GM18870 (cell line): ENCODE data around the gene SLCO4A1.
A peak's percentile ranks its signal among the peaks of the same experiment; 100 is the strongest.

Source experiments
- ATAC-seq: cut with Tn5 transposase; IDR thresholded peaks from one replicate; pipeline ENCODE4 v1.9.1; 2021; ENCODE audit warnings: moderate library complexity; ENCODE audit not compliant: unreplicated experiment

SLCO4A1 gene

DNA sequence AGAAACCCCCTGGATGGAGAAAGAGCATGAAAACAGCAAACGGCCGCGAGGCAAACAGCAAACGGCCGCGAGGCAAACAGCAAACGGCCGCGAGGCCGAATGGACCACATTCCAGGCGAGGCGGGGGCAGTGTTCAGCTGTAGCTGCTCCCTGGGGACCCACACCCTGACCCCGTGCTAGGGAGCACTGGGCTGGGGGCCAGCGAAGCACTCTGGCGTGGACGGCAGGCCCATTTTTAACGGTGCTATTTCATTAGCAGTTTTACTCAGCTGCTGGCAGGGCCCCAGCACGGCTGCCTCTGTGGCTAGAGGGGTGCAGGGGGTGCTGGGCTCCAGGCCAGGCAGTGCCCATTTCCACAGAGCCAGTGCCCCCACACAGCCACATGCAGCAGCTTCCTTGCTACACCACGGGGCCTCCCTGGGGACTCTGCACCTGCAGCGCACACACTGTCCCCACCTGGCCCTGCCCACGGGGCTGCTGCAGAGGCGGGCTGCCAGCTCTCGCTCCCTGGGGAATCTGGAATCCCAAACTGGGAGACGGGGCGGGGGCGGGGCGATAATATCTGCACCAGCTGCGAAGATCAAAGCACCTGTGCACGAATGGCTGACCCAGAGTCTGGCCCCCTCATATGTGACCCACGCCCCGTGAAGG lies 35.6 kb upstream of the SLCO4A1 start:
- ATAC-seq: no peak

DNA sequence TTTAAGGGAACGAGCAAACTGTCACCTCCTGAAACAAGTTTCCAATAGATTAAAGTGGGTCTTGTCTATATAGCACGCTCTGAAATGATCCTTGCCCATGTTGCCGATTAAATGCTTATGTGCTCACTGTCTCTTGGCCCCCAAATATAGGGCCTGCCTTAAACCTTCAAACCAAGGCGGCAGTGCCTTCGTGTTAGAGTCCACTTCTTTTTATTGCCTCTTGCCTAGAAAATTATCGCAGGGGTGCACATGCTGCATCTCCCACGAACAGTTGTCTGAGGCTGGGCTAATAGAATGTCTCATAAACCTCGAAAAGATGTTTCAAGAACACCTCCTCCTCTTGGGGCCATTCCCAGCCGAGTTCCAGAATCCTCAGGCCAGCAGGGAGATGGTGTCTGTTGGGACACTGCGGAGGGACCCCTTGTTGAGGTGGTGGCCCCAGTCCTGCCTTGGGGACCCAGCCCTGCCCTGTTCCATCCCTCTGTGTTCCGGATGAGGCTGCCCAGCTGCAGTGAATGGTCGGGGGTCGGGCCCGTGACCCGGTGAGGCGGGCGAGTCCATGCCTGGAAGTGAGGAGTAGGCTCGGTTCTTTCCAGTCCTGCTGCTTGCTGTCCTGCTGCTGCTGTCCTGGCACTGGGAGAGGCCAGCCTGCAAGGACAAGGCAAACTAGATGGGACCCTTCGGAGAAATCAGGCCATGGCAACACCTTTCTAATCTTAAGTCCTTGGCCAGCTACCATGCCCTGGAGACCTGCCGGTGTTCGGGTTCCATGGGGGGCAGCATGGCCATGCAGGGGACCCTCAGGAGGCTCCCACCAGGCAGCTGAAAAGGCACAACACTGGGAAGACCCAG lies 34.7 kb upstream of the SLCO4A1 start:
- ATAC-seq: no peak

DNA sequence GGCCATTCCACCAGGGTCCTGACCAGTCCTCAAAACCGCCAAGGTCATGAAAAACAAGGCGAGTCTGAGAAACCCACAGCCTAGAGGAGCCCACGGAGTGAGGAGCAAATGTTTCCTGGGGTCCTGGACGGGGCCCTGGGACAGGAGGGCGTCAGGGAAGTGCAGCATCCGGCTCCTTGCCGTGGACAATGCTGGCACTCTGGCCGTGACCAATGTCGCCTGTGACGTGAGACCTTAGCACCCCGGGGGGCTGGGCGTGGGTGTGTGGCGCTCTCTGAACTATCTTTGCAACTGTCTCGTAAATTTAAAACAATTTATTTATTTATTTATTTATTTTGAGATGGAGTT lies 34.1 kb upstream of the SLCO4A1 start:
- no peak for ATAC-seq

DNA sequence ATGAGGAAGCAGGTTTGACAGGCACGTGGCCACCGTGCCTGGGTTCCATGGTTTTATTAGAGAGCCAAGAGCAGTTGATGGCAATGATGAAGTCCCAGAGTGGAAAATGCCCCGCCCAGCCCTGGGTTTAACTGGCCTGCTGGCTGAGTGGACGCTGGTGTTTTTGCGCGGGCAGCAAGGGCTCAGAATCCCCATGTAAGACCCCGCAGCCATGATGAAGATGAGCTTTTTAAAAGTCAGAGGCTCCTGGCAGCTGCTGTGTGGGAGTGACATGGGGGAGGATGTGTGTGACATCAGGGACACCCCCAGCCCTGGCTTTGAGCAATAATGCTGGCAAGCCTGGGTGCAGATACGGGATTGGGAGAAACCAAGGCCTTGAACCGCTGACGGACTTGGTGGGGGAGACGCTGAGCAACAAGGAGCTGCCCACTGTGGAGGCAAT lies 33.0 kb upstream of the SLCO4A1 start:
- no peak for ATAC-seq

DNA sequence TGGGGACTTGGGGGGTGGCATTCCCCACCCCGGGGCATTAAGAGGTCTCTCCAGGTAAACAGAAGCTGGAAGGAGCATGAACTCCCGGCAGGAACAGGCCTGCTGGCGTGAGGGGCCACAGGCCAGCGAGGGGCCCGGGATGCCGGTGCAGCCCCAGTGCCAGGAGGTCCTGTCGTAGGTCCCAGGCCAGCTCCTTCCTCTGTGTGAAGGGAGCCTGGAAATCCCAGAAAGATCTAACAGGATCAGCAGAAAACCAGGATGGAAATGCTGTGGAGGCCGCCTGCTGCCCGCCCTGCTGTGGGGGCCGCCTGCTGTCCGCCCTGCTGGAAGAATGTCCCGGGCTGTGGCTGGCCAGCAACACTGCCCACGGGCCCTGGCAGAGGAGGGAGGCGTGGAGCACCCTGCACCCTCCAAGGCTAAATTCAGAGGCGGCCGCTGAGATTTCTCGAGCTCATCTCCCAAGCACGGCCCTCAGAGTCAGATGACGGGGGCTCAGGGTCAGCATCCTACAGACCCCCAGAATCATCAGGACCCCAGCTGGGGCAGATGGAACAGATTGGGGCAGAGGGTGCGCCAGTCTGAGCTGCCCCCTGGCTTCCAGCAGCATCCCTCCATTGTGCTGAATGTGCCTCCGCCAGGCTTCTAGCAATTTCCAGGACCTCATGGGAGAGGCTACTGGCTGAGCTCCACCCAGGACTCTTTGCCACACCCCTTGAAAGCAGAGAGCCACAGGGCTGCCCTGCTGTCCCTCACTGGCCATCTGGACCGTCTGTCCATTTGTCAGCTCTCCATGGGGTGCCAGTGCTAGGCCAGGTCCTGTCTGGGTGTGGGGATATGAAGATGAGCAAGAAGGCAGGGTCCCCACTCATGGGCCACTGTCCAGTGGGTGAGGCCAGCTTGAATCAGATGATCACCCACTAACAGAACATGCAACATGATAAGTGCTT lies 32.2 kb upstream of the SLCO4A1 start:
- ATAC-seq: no peak

DNA sequence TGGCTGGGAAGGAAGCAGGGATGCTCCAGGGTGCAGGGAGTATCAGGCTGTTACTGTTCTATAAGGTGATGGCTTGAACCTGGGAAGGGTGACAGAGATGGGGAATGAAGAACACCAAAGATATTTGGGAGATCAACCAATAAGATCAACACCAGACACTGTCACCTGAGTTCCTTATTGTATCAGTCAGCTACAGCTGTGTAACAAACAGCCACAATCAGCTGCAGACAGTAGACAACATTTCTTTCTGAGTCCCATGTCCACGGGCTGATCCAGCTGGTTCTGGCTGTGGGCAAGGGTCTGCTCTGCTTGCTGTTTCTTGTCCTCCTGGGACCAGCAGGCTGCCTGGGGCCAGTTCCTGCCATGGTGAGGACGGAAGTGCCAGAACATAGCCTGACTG lies 31.3 kb upstream of the SLCO4A1 start:
- no peak for ATAC-seq

DNA sequence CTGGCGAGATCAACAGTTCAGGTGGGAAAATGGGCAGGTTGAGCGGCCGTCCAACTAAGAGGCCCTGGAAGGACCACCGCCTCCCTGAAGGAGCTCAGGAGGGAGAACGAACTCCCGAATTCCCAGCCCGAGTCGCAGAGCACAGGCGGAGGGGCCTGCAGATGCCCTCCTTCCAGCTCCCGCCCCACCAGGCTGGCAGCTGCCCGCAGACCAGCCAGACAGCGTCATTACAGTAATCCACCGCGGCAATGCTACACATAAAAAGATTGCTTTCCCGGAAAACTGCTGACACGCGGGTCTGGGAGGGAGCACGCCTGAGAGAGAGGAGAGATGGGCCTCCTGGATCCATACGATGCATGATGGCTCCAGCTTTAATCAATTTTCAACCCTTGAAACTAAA lies 30.5 kb upstream of the SLCO4A1 start:
- ATAC-seq: no peak

DNA sequence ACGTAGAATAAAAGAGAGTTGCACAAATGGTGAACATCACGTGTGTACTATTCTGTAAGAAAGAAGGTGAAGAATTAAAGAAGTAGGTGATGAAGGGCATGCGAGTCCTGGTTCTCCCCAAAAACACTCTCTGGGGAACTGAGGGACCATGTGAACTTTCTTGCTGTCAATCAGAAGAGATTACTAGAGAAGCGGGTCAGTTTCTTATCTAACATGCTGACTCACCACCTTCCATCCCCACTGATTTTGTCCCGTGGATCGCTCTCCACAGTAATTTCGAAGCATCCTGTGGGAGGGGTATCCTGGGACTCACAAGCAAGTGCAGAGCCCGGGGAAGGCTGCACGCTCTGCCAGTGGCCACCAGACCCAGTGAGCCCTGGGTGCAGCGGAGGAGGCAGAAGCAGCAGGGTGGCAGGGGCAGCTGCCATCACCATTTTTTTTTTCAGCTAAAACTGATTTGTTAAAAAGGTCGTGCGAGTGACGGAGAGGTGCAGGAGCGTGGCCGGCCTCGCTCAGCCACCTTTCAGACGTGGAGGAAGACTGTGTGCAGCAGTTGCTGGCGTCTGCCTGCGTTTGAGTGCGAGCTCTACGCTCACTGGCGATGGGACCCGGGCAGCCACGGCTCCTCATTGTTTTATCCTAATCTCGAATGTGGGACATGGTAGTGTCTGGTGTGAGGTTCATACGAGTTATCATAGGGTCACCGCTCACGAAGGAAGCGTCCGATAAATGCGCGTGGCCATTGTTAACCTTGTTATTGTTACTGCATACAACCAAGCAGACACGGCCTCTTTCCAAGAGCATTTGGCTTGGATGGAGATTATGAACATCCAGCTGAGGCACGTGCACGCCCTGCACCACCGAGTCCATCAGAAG lies 28.0 kb upstream of the SLCO4A1 start:
- ATAC-seq: no peak

DNA sequence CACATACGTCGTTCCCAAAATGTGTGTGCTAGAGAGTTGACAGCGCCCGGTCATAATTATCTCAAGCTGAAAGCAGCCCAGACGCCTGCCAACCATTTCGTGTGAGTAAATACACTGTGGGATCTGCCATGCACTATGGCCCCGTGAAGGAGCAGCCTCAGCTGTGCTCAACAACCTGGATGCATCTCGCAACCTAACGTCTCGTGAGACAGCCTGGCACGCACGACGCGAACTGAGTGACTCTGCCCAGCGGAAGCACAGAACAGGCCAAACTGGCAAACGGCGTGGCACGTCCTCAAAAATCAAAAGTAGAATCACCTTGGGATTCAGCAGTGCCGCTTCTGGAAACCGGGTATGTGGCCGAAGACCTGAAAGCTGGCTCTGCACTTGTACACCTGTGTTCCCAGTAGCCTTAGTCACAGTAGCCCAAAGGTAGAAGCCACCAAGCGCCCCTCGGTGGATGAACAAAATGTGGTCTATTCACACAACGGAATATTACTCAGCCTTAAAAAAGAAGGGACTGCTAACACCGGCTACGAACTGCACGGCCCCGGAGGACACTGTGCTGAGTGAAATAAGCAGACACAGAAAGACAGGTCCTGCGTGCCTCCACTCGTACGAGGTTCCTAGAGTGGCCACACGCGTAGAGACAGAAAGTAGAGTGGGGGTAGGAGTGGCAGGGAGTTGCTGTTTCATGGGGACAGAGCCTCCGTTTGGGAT lies 27.2 kb upstream of the SLCO4A1 start:
- ATAC-seq: no peak

DNA sequence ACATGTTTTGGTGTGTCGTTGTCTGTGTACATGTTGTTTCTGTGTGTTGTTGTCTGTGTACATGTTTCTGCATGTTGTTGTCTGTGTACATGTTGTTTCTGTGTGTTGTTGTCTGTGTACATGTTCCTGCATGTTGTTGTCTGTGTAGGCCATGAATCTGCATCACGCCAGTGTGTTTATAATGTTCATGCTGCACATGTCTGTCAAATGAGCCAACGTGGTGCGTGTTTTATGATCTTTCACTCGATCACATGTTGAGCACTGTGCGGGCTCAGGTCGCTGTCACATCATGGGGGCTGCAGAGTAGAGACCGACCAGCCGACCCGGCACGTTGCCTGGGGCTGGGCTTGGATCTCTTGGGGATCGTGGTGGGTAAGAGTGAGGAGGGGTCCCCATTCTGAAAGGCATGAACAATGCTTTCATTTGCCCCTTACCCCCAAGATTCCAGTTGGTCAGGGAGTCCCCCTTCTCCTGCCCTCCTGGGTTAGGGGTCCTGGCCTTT lies 26.5 kb upstream of the SLCO4A1 start:
- no peak for ATAC-seq

DNA sequence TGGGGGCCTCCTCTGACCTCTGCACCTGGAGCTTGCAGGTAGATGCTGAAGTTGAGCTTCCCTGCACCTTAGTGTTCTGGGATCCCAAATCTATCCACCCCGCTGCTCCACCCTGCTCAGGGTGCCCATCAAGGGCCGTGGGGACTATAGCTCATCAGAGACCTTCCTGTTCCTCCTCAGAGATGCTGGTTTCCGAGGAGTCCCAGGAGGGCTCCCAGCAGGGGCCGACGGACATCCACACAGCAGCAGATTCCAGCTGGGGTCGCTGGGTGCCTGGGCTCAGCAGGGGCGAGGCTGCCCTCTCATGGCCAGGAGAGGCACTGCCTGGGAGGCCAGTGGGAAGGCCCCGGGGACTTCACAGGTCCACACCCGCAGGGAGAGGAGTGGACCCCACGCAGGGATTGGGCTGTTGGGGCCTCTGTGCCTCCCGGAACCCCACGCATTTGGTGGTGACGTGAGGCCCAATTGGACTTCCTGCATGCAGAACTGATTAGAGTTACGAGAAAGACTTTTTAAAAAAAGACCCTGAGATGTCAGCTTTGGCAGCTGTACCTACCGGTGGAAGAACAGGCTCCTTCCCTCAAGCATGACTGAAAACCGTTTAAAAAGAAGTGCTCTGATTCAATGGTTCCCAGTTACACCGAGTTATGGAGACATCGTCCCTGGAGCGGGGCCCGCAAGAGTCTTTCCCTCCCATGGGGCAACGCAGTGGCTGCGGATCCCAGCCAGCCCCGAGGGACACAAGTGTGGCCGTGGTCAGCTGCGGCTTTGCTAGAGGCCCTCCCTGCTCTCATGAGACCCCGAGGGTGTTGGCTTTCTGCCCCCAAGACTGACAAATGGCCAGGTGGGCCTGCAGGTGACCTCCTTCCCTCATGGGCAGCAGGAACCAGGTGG lies 25.3 kb upstream of the SLCO4A1 start:
- no peak for ATAC-seq

DNA sequence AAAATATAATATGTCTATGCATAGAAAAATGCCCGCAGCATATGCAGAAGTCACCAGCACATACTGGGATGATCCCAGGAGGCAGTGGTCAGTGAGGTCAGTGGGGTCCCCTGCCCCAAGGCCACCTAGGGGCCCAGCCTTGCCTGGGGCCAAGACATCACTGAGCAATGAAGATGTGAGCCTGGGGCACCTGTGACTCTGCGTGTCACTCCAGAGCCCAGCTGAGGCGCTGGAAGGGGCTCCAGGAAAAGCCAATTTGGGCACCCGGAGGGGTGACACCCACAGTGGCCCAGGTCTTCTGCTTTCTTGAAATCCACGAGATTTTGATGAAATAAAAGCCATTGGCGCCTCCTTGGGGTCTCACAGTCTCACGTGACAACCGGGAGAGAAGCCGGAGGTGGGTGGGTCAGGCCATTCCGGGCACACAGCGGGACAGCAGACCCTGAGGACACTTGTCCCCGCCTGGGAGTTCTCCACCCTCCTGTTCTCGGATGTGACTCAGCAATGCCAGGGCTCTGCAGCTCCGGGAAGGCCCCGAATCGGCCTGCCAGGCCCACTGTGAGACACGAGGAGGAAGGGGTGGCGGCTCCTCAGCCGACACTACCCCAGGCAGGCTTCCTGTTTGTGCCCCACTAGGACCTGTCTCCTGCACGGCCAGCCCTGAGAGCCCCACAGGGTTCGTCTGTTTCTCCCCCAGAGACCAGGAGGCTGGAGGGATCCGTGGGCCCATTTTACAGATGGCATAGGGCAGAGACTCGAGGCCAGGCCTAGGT lies 24.4 kb upstream of the SLCO4A1 start:
- peak; percentile 27 for ATAC-seq

DNA sequence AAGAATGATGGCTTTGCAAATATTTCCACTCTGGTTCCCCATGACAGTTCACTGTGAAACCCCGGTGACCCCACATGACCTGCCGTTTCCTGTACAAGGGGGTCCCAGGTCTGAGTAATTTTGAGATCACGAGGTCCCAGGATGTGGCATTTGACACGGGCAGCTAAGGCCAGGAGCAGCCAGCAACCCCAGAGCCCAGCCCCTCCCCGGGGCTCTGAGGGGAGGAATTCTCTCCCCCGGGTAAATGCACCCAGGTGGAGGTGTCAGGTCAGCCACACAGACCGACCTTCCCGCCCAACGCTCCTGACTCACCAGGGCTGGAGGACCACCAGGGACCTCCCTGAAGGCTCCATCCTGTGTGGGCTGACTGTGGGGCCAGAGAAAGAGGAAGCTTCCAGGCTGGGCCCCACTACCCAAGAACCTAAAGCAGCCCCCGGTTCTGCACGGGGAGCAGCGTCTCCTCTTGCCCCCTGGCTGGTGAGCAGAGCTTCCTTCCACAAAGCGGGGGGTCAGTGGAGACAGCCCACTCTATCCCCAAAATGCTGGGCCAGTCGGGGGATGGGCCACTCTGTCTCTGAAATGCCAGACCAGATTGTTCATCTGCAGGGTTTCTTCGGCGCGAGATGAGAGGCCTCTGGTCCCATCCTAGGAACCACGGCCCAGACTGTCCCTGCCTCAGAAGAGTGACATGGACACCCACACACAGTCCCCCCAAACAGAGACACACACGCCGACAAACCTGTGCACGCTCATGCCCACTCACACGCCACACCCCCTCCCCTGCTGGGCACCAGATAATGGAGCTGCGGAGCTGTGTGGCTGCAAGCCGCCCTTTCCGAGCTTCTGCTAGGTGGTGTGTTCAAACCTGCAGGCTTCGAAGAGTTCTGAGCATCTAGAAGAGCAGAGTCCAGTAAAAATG lies 23.4 kb upstream of the SLCO4A1 start:
- ATAC-seq: peak; percentile 30

DNA sequence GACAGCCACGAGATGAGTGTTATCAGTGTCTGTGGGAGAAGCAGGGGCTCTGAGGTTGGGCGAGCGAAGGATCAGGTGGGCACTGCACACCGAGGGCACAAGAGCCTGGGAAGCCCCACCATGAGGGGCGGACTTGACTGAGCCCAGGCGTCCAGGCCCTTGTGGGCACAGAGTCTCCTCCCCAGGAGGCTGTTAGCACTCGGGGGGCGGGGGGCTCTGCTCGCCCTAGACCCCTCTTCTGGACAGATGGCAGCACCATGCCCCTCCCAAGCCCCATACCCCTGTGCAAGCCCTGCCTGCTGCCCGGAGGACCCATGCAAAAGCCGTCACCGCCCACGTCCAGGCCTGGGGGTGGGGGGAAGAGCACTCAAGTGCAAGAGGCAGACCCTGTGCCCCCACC lies 21.7 kb upstream of the SLCO4A1 start:
- no peak for ATAC-seq

DNA sequence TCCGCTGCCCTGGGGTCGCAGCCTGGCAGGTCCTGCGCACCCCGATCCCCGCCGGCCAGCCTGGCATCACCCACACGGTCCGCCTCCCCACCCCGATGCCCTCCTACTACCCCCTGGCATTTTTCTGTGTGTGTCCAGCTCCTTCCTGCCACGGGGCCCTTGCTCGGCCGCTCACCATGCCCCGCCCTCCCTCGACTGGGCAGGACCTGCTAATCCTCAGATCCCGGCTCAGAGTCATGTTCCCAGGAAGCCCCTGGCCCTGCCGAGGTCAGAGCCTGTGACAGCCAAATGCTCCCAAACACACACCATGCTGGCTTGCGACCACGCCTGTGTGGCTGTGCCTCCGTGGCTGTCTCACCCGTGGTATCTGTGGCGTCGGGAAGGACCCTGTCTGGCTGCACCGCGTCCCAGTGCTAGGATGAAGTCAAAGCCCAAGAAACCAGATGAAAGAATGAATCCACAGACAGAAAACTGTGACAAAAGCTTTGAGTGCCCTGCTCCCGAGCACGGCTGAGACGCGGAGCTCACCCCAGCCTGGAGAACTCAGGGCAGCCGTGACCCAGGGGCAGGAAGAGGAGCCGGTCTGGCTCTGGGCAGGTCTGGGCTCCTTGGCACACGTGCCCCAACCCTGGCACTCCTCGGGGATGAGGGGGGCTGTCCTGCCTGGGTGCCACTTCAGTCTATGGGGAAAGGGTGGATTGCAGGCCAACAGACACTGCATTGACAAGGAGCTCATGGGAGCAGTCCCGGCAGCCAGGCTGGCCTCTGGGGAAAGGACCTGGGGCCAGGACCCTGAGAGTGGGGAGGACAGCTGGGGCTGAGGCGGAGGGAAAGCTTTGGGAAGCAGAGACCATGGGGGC lies 20.8 kb upstream of the SLCO4A1 start:
- ATAC-seq: no peak
